Fibroblast of skin of right quadriceps (primary cell): Measurements from ENCODE around the gene NRGN.

Experiments
- DNase-seq: peaks from one replicate; pipeline ENCODE4 v3.0.0-alpha.2; 2013

NRGN gene

GRCh38 chr11:124793466-124794278 lies 53.9 kb downstream of the NRGN start:
- DNase-seq = peak; percentile 44

DNA sequence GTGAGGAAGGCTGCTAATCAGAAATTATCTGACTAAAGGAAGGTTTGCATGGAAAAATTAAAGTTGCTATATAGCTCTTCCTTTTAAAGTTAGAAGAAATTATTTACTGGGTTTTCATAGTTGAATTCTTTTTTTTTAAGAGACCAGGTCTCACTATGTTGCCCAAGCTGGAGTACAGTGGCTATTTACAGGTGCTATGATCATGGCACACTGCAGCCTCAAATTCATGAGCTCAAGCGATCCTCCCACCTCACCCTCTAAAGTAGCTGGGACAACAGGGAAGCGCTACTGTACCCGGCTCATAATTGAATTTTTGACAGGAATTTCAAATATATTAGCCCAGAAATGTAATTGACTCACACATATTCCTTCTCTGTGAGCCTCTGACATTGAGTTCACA lies 56.6 kb downstream of the NRGN start:
- DNase-seq = no peak
